Lower lobe of right lung (tissue), 2 donors: ENCODE measurements around the gene BAMBI. TPM values are rescaled to one million over a fixed set of nuclear protein-coding genes. Genes with fewer than 3 reads are reported as not detected.

Experiments used
- ATAC-seq, 2 donors: fragments of 200-7000 bp; cut with Tn5 transposase; one replicate each; pipeline ENCODE4 v1.9.1; 2020 to 2022; ENCODE audit warnings: mild to moderate bottlenecking in 2 of 2, moderate library complexity in 2 of 2
- DNase-seq: peaks from one replicate; pipeline ENCODE4 v3.0.0-alpha.2; 2020
- H3K27ac ChIP-seq: fragments of 200-600 bp; one replicate; pipeline ENCODE4 v1.8.0; 2022
- H3K27me3 ChIP-seq: fragments of 200-600 bp; one replicate; pipeline ENCODE4 v1.8.0; 2022; ENCODE audit warnings: low read depth
- H3K36me3 ChIP-seq: fragments of 200-600 bp; one replicate; pipeline ENCODE4 v1.8.0; 2022; ENCODE audit warnings: mild to moderate bottlenecking
- H3K4me1 ChIP-seq: fragments of 200-600 bp; one replicate; pipeline ENCODE4 v1.8.0; 2022
- H3K4me3 ChIP-seq: fragments of 200-600 bp; one replicate; pipeline ENCODE4 v1.8.0; 2022; ENCODE audit warnings: mild to moderate bottlenecking
- H3K9me3 ChIP-seq: fragments of 200-600 bp; one replicate; pipeline ENCODE4 v1.8.0; 2022
- intact Hi-C: fragments of 100-400 bp; cut with DNase I; formaldehyde crosslinking; loops from one replicate; pipeline ENCODE4 v1.11.0; 2022
- total RNA-seq: library from RNA; stranded (reverse); fragmentation: NEBNext Ultra II Directional; extraction: Animal tissue kit (Norgen Biotek cat#: 25700); gene quantifications from one replicate; pipeline ENCODE4 v1.2.1, GENCODE V29; 2021
- TF ChIP-seq, protein P1 (sequence below): fragments of 200-600 bp; IDR thresholded peaks from one replicate; pipeline ENCODE4 v1.8.0; 2022; ENCODE audit warnings: antibody characterized with exemption, mild to moderate bottlenecking
- donor health status: DM: no; HTN: yes; CAD: no; lungs with severe emphysema.

The BAMBI gene
- total RNA-seq, 1 donor from 2014 or later = 7.9 TPM

GRCh38 chr10:28684986-28685580 is 7.8 kb downstream of the BAMBI start:
- Histone ChIP-seq H3K4me1 (peaks cover 14% of the 10 kb centered on the region), H3K36me3 (peaks cover 10% of the 10 kb centered on the region), H3K27me3 (no peaks in the 10 kb centered on the region), H3K4me3 (no peak overlapping the region), H3K27ac (no peak overlapping the region), H3K9me3 (no peaks in the 10 kb centered on the region)
- intact Hi-C loops = no loop called here
- DNase-seq (no peak), ATAC-seq (peak in 1 of 2 donors; percentile 41)
- TF ChIP-seq, protein P1, sequence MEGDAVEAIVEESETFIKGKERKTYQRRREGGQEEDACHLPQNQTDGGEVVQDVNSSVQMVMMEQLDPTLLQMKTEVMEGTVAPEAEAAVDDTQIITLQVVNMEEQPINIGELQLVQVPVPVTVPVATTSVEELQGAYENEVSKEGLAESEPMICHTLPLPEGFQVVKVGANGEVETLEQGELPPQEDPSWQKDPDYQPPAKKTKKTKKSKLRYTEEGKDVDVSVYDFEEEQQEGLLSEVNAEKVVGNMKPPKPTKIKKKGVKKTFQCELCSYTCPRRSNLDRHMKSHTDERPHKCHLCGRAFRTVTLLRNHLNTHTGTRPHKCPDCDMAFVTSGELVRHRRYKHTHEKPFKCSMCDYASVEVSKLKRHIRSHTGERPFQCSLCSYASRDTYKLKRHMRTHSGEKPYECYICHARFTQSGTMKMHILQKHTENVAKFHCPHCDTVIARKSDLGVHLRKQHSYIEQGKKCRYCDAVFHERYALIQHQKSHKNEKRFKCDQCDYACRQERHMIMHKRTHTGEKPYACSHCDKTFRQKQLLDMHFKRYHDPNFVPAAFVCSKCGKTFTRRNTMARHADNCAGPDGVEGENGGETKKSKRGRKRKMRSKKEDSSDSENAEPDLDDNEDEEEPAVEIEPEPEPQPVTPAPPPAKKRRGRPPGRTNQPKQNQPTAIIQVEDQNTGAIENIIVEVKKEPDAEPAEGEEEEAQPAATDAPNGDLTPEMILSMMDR = no peak

GRCh38 chr10:28685717-28686116 is 8.4 kb downstream of the BAMBI start:
- intact Hi-C loops = no loop called here

DNA sequence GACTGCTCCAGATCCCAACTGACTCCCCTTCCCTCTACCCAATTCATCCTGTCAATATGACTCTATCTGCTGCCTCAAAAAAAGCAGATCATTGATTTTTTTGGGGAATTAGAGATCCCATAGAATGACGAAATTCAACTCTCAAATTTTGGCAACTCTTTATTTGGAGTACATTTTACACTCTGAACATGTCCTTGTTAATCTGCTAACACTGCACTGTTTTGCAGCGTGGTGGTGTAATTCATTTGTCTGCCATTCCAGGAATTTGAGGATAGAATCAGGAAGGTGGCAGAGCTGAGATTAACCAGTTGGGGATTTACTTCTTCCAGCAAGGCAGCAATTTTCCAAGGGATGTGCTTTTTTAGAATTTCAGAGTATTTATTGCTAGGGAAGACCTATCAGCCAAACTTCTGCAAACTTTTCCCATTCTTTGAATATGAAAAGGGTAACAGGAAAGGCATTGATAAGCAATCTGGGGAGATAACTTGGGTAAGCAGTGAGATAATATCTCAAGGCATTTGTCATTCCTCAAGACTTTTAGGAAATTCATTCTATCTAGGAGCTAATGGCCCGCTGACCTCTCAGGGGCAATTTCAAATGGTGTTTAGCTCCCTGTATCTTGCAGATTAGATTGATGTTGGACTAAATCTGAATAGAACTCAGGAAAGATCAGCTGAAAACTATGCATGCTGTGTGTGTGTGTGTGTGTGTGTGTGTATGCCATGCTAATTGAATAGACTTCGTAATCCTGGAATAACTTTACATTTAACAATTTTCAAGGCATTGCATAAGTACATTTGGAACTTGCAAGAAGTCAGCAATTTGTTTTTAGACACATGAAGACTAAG is 9.7 kb downstream of the BAMBI start:
- TF ChIP-seq, protein P1 = no peak
- H3K36me3 ChIP-seq = peaks cover 7% of the 10 kb centered on the region
- no peak for ATAC-seq
- no peak for DNase-seq
- H3K27me3 ChIP-seq = no peaks in the 10 kb centered on the region
- no peaks in the 10 kb centered on the region for H3K9me3 ChIP-seq
- intact Hi-C loops = no loop called here
- H3K4me1 ChIP-seq = peaks cover 4% of the 10 kb centered on the region
- no peak overlapping the region for H3K27ac ChIP-seq
- H3K4me3 ChIP-seq = no peak overlapping the region

More at GRCh38 chr10:28685717-28686116, 8.4 kb downstream of the BAMBI start:
- Histone ChIP-seq H3K27ac (no peak overlapping the region), H3K27me3 (no peaks in the 10 kb centered on the region), H3K4me1 (peaks cover 9% of the 10 kb centered on the region), H3K4me3 (no peak overlapping the region), H3K36me3 (peaks cover 10% of the 10 kb centered on the region), H3K9me3 (no peaks in the 10 kb centered on the region)
- TF ChIP-seq, protein P1 = no peak
- no peak for DNase-seq
- no peak for ATAC-seq

DNA sequence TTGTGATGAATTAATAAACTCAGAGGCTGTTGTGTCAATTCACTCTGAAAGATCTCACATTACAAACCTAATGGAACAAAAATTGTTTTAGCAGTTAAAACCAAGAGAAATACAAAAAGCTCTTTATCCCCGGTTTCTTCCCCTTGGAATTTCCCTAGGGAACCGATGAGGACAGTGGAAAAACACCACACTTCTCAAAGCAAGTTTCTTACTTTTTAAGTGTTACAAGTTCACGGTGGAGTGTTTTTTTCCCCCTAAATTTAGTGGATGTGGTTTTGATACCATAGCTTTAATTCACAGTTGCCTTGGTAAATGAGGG is 10.3 kb downstream of the BAMBI start:
- H3K27ac ChIP-seq = no peak overlapping the region
- ATAC-seq (no peak), DNase-seq (no peak)
- no peaks in the 10 kb centered on the region for H3K27me3 ChIP-seq
- TF ChIP-seq, protein P1 = no peak
- intact Hi-C loops = no loop called here
- H3K4me1 ChIP-seq = peaks cover 4% of the 10 kb centered on the region
- H3K9me3 ChIP-seq = no peaks in the 10 kb centered on the region
- H3K4me3 ChIP-seq = no peak overlapping the region
- peaks cover 4% of the 10 kb centered on the region for H3K36me3 ChIP-seq

GRCh38 chr10:28690545-28690944 is 13.2 kb downstream of the BAMBI start:
- H3K4me3 ChIP-seq = no peak overlapping the region
- H3K36me3 ChIP-seq = no peaks in the 10 kb centered on the region

More at GRCh38 chr10:28690545-28690944, 13.2 kb downstream of the BAMBI start:
- Histone ChIP-seq H3K4me1 (peaks cover 4% of the 10 kb centered on the region), H3K27me3 (no peaks in the 10 kb centered on the region), H3K9me3 (no peaks in the 10 kb centered on the region), H3K27ac (no peak overlapping the region)
- intact Hi-C loops = no loop called here
- TF ChIP-seq, protein P1 = no peak
- ATAC-seq (no peak), DNase-seq (no peak)
